GM10248 (cell line): Measurements from ENCODE around the gene RAPGEF6.

Experiments used
- CTCF ChIA-PET: fragments of 300-600 bp; sonication (Branson Sonifier 250); formaldehyde crosslinking; extraction: SDS; loops from one replicate; lab custom pipeline; 2021; ENCODE audit warnings: antibody characterized with exemption; lab: Yijun Ruan, JAX
- POLR2A ChIA-PET: fragments of 350-650 bp; sonication (Branson Sonifier 250); formaldehyde crosslinking; extraction: SDS; loops from one replicate; lab custom pipeline; 2020; ENCODE audit warnings: antibody characterized with exemption; lab: Yijun Ruan, JAX
- DNase-seq: peaks from one replicate; pipeline ENCODE4 v3.0.0; 2012; ENCODE audit errors: extremely low spot score
- CTCF ChIP-seq: IDR thresholded peaks from 2 replicates; pipeline ENCODE4 v1.5.1; 2012; ENCODE audit warnings: mild to moderate bottlenecking, low read depth; ENCODE audit errors: extremely low read depth, missing control alignments, control extremely low read depth

The RAPGEF6 gene

GRCh38 chr5:131564229-131564652 is 70.8 kb downstream of the RAPGEF6 start:
- TF ChIP-seq CTCF, result no peak
- ChIA-PET POLR2A (no interaction called here), CTCF (interaction anchor here (0.7 to 1.9 kb wide), 6 partner anchors 22 to 445 kb away, joined by 3 to 12 read pairs (median 4); no protein-coding TSS in a partner anchor)
- DNase-seq, result no peak

- no peak for TF ChIP-seq CTCF
- POLR2A ChIA-PET, result no interaction called here
- CTCF ChIA-PET, result interaction anchor here (1.2 kb wide), 1 partner anchor 21 kb away, joined by 3 read pairs; no protein-coding TSS in a partner anchor
- DNase-seq, result no peak
Observed at GRCh38 chr5:131563434-131564228, 71.4 kb downstream of the RAPGEF6 start.

- CTCF ChIA-PET, result interaction anchor here (1.0 kb wide), 1 partner anchor 21 kb away, joined by 3 read pairs; no protein-coding TSS in a partner anchor
- no peak for DNase-seq
- TF ChIP-seq CTCF, result no peak
- POLR2A ChIA-PET, result no interaction called here
Observed at GRCh38 chr5:131550606-131551005, 84.4 kb downstream of the RAPGEF6 start.

- DNase-seq, result no peak
- TF ChIP-seq CTCF, result no peak
- CTCF ChIA-PET, result no interaction called here
- POLR2A ChIA-PET, result no interaction called here
Observed at GRCh38 chr5:131548176-131548575, 86.9 kb downstream of the RAPGEF6 start.

- no peak for TF ChIP-seq CTCF
- DNase-seq, result no peak
- POLR2A ChIA-PET, result no interaction called here
- CTCF ChIA-PET, result no interaction called here
Observed at GRCh38 chr5:131545845-131546244, 89.2 kb downstream of the RAPGEF6 start.

- TF ChIP-seq CTCF, result no peak
- ChIA-PET CTCF (interaction anchor here (1.0 to 2.7 kb wide), 5 partner anchors 9 to 37 kb away, joined by 3 to 11 read pairs (median 3); no protein-coding TSS in a partner anchor), POLR2A (no interaction called here)
- no peak for DNase-seq
Observed at GRCh38 chr5:131542723-131543122, 92.3 kb downstream of the RAPGEF6 start.
